ENCODE results near the gene NUDCD3. TPM values are rescaled to one million over a fixed set of nuclear protein-coding genes. Genes with fewer than 3 reads are reported as not detected.

NUDCD3 gene
- total RNA-seq, 4 donors from 2014 or later, result 57.0 to 92.3 (median 75.2) TPM

DNA sequence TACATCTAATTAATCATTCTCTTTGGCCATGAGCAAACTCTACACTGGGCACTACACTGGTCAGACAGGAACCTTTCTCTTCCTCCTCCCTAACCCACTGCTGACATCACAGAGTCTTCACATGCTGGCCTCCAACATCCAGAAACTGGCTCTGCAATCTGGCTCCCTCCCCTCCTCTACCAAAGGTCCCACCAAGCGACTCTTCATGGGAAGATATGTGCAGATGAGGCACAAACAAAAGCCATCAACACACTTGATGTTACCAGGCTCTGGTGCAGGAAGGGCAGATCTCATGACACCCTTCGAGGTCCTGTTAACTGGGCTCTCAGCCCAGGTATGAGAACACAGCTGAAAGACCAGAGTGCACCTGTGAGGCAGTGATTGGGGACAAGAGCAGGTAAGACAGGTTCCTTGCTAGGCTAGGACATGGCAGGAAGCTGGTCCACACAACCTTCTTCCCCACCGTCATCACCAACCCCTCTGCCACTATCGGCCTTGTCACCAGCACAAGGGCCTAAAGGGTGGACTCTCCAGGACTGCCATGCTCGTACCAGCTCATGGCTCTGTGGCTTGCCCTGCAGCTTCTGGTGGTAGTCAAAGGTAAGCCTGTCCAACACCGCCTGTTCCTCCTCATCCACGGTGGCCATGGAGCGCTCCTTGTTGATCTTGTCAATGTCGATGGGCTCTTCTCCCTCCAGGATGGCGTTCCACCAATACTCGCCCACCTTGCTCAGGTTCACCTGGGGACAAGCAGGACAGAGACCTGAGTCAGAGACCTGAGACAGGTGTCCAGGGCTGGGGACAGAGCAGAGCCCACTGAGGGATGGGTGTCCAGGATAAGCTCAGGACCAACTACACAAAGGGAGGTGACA, 98.5 kb downstream of the NUDCD3 start:
- ATAC-seq, result no peak
- Histone ChIP-seq H3K27ac (no peak overlapping the region), H3K4me1 (peaks cover 0 to 1% (median 0%) of the 10 kb centered on the region in 3 donors), H3K27me3 (no peaks in the 10 kb centered on the region), H3K4me3 (no peak overlapping the region), H3K9me3 (no peaks in the 10 kb centered on the region), H3K36me3 (peaks cover 0 to 91% of the 10 kb centered on the region in 2 donors)
- 100% methylated on average over 1 of the region's 11 CpGs; no CpG with 5 or more reads in 1 of the 2 donors for WGBS, 2 donors (ENCODE audit: low coverage in 1 of 2)
- TF ChIP-seq POLR2A (IDR thresholded peaks at IDR 0.05) (no peak), EP300 (IDR thresholded peaks at IDR 0.05) (no peak), POLR2AphosphoS5 (IDR thresholded peaks at IDR 0.05) (no peak)
- TF ChIP-seq, protein P1, sequence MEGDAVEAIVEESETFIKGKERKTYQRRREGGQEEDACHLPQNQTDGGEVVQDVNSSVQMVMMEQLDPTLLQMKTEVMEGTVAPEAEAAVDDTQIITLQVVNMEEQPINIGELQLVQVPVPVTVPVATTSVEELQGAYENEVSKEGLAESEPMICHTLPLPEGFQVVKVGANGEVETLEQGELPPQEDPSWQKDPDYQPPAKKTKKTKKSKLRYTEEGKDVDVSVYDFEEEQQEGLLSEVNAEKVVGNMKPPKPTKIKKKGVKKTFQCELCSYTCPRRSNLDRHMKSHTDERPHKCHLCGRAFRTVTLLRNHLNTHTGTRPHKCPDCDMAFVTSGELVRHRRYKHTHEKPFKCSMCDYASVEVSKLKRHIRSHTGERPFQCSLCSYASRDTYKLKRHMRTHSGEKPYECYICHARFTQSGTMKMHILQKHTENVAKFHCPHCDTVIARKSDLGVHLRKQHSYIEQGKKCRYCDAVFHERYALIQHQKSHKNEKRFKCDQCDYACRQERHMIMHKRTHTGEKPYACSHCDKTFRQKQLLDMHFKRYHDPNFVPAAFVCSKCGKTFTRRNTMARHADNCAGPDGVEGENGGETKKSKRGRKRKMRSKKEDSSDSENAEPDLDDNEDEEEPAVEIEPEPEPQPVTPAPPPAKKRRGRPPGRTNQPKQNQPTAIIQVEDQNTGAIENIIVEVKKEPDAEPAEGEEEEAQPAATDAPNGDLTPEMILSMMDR (IDR thresholded peaks at IDR 0.05), result no peak

DNA sequence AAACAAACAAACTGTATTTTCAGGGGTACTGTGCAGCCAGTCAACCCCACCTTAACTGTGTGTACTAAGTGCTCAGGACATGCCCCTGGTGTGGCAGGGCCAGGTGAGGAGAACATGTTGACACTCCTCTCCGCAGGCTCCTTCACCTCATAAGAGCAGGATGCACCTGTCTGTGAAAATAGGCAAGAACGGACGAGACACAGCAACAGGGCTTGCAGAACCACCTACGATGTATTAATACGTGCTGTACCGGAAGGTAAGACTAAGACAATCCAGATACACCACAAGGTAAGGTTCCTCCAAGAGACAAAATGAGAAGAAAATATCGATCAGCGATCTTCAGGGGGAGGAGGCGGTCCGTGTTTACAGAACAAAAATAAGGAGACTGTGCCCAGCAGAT, 99.3 kb downstream of the NUDCD3 start:
- TF ChIP-seq POLR2A (IDR thresholded peaks at IDR 0.05) (no peak), EP300 (IDR thresholded peaks at IDR 0.05) (no peak), POLR2AphosphoS5 (IDR thresholded peaks at IDR 0.05) (no peak)
- TF ChIP-seq, protein P1 (IDR thresholded peaks at IDR 0.05), result no peak
- peaks cover 0 to 99% of the 10 kb centered on the region in 2 donors for H3K36me3 ChIP-seq
- H3K9me3 ChIP-seq, result no peaks in the 10 kb centered on the region
- H3K4me3 ChIP-seq, result no peak overlapping the region
- no peaks in the 10 kb centered on the region for H3K27me3 ChIP-seq
- WGBS, 2 donors (ENCODE audit: low coverage in 1 of 2), result 82 to 86% methylated on average over 6 to 10 of the region's 10 CpGs
- ATAC-seq, result no peak
- no peaks in the 10 kb centered on the region for H3K4me1 ChIP-seq
- no peak overlapping the region for H3K27ac ChIP-seq

DNA sequence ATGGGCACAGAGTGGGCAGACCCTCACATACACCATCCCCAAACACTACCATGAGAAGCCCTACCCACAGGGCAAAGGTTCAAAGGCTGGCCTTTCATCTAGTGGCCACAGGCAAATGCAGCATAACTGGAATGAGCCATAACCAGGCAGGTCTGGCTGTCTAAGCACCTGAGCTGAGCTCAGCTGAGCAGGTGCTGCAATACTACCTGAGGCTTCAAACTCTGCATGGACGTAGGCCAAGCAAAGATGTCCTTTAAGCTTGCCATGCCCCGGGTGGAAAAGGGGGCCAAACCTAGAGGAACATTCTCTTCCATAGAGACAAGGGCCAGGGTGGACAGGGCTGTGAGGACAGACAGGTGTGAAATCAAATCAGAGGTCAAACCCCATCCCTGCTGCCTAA, 99.8 kb downstream of the NUDCD3 start:
- Histone ChIP-seq H3K27me3 (no peaks in the 10 kb centered on the region), H3K4me3 (no peak overlapping the region), H3K9me3 (no peaks in the 10 kb centered on the region), H3K36me3 (peaks cover 0 to 100% of the 10 kb centered on the region in 2 donors), H3K27ac (no peak overlapping the region), H3K4me1 (no peaks in the 10 kb centered on the region)
- WGBS, 2 donors (ENCODE audit: low coverage in 1 of 2), result 81% methylated on average over 2 of the region's 2 CpGs; no CpG with 5 or more reads in 1 of the 2 donors
- TF ChIP-seq, protein P1 (IDR thresholded peaks at IDR 0.05), result no peak
- TF ChIP-seq POLR2AphosphoS5 (IDR thresholded peaks at IDR 0.05) (no peak), EP300 (IDR thresholded peaks at IDR 0.05) (no peak), POLR2A (IDR thresholded peaks at IDR 0.05) (no peak)
- no peak for ATAC-seq

DNA sequence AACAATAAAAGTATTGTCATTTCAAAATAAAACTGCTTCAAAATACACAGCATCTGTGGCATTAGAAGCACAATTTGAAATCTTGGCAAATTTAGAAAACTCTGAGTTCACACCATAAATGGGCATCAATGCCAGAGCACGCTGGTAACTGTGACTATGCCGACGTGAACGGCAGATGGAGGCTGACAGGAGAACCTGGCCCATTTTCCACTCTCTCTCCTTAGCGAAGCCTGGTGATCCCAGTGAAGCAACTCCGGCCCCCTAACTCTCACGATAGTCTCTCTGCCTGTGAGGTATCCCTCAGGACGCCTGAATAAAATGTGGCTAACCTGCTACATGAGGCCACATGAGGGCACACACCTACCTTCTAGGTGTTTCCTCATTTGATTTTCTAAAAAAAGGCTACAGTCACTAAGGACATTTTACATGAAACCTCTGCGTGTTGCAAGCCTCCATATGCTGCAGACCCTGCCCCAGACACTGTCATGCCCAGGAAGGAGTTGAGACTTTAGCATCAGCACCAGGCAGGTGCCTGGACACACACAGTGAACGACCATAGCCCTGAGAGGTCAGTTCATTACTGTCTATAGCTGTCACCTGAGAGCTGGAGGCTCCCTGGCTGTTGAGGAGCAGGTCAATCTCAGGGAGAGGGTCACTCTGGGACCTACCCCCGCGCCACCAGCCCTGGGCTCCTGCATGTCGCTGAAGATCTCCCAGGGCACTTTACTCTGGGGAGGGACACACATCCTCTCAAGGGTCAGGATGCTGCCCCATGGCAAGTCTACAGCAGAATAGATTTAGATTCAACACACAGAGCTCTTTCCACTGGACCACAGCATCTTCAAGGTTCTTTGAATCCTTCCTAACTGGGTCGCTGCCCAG, 102.1 kb downstream of the NUDCD3 start:
- 80 to 92% methylated on average over 7 to 8 of the region's 14 CpGs for WGBS, 2 donors (ENCODE audit: low coverage in 1 of 2)
- peaks cover 0 to 100% of the 10 kb centered on the region in 2 donors for H3K36me3 ChIP-seq
- no peaks in the 10 kb centered on the region for H3K9me3 ChIP-seq
- TF ChIP-seq POLR2A (IDR thresholded peaks at IDR 0.05) (no peak), POLR2AphosphoS5 (IDR thresholded peaks at IDR 0.05) (no peak), EP300 (IDR thresholded peaks at IDR 0.05) (no peak)
- TF ChIP-seq, protein P1 (IDR thresholded peaks at IDR 0.05), result no peak
- H3K4me1 ChIP-seq, result peaks cover 0 to 5% (median 0%) of the 10 kb centered on the region in 3 donors
- no peak for ATAC-seq
- H3K4me3 ChIP-seq, result no peak overlapping the region
- no peaks in the 10 kb centered on the region for H3K27me3 ChIP-seq
- no peak overlapping the region for H3K27ac ChIP-seq

Data from gastroesophageal sphincter (tissue), 4 donors.